ENCODE results near the gene PTMS. TPM values are rescaled to one million over a fixed set of nuclear protein-coding genes. Genes with fewer than 3 reads are reported as not detected.

The PTMS gene
- total and polyA plus RNA-seq, 2 of the 13 experiments (the other 11 are each of a cell fraction or from before 2014, with no cell fraction given), result 40.5 to 82.4 TPM

DNA sequence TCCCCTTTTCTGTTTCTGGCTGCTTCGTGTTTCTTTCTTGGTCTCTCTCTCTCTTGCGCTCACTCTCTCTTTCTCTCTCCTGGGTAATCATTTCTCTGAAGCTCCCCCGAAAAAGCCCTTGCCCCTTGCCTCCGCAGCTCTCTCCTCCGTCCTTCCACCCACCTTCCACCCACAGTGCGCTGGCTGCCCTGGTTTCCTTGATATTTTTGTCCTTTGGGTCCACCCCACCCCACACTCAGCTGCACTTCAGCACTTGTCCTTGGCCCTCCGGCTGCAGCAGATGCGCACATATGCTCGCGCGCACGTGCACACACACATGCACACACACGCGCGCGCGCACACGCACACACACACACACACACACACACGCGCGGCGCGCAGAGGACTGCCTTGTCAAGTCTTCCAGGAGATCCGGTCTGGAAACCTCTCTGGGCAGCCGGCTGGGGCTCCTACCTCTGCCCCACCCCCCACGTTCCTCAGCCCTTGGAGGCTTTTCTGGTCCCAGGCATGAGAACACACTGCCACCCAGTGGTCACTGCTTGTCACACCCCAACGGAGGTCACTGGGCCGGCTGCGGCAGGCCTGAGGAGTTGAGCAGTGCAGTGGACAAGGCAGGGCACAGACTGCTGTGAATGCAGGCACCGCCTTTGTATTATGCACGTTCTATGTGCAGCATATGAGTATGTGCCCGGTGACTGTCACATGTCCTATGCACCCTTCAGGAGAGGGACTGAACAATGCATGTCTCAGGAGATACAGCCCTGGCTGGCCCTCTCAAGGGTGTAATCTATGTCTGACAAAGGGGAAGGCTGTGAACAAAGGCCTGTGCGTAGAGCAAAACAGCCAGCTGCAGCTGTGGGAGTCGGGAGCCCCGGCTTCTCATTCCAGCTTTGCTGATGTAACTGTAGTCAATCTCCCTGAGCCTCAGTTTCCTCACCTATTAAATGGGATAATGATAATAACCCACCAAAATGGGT is 12.7 kb downstream of the PTMS start (continued):
- TF ChIP-seq, protein P1, sequence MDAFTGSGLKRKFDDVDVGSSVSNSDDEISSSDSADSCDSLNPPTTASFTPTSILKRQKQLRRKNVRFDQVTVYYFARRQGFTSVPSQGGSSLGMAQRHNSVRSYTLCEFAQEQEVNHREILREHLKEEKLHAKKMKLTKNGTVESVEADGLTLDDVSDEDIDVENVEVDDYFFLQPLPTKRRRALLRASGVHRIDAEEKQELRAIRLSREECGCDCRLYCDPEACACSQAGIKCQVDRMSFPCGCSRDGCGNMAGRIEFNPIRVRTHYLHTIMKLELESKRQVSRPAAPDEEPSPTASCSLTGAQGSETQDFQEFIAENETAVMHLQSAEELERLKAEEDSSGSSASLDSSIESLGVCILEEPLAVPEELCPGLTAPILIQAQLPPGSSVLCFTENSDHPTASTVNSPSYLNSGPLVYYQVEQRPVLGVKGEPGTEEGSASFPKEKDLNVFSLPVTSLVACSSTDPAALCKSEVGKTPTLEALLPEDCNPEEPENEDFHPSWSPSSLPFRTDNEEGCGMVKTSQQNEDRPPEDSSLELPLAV (CRISPR knock-in tag; conservative IDR thresholded peaks at IDR 0.05; ENCODE audit: low read depth), result no peak
- TF ChIP-seq ZKSCAN1 (IDR thresholded peaks at IDR 0.05; ENCODE audit: low read length), result no peak; the same call in 1 of the 2 replicates
- TF ChIP-seq ZNF720 (CRISPR knock-in tag; IDR thresholded peaks at IDR 0.05), result no peak
- peak; percentile 59; the same call in 1 of the 2 replicates for TF ChIP-seq ZSCAN25 (CRISPR knock-in tag; IDR thresholded peaks at IDR 0.05)
- TF ChIP-seq ZNF589 (CRISPR knock-in tag; conservative IDR thresholded peaks at IDR 0.05), result no peak
- 0 out of 2 replicates have a peak, but pooled peaks have one; percentile 82 for TF ChIP-seq ZFP90 (CRISPR knock-in tag; IDR thresholded peaks at IDR 0.05; ENCODE audit: borderline replicate concordance)
- peak; percentile 43; the same call in 1 of the 2 replicates for TF ChIP-seq ZC3H13 (CRISPR knock-in tag; IDR thresholded peaks at IDR 0.05)
- no peak for TF ChIP-seq ZNF24 (IDR thresholded peaks at IDR 0.05)
- TF ChIP-seq, protein P2, sequence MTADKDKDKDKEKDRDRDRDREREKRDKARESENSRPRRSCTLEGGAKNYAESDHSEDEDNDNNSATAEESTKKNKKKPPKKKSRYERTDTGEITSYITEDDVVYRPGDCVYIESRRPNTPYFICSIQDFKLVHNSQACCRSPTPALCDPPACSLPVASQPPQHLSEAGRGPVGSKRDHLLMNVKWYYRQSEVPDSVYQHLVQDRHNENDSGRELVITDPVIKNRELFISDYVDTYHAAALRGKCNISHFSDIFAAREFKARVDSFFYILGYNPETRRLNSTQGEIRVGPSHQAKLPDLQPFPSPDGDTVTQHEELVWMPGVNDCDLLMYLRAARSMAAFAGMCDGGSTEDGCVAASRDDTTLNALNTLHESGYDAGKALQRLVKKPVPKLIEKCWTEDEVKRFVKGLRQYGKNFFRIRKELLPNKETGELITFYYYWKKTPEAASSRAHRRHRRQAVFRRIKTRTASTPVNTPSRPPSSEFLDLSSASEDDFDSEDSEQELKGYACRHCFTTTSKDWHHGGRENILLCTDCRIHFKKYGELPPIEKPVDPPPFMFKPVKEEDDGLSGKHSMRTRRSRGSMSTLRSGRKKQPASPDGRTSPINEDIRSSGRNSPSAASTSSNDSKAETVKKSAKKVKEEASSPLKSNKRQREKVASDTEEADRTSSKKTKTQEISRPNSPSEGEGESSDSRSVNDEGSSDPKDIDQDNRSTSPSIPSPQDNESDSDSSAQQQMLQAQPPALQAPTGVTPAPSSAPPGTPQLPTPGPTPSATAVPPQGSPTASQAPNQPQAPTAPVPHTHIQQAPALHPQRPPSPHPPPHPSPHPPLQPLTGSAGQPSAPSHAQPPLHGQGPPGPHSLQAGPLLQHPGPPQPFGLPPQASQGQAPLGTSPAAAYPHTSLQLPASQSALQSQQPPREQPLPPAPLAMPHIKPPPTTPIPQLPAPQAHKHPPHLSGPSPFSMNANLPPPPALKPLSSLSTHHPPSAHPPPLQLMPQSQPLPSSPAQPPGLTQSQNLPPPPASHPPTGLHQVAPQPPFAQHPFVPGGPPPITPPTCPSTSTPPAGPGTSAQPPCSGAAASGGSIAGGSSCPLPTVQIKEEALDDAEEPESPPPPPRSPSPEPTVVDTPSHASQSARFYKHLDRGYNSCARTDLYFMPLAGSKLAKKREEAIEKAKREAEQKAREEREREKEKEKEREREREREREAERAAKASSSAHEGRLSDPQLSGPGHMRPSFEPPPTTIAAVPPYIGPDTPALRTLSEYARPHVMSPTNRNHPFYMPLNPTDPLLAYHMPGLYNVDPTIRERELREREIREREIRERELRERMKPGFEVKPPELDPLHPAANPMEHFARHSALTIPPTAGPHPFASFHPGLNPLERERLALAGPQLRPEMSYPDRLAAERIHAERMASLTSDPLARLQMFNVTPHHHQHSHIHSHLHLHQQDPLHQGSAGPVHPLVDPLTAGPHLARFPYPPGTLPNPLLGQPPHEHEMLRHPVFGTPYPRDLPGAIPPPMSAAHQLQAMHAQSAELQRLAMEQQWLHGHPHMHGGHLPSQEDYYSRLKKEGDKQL (CRISPR knock-in tag; IDR thresholded peaks at IDR 0.05; ENCODE audit: low read depth), result no peak
- TF ChIP-seq ZNF674 (CRISPR knock-in tag; IDR thresholded peaks at IDR 0.05; ENCODE audit: low read depth), result no peak
- TF ChIP-seq ZFY (CRISPR knock-in tag; IDR thresholded peaks at IDR 0.05), result peak; percentile 24; the same call in 1 of the 2 replicates
- TF ChIP-seq ZIK1 (CRISPR knock-in tag; IDR thresholded peaks at IDR 0.05; ENCODE audit: borderline replicate concordance, low read depth), result no peak
- TF ChIP-seq ZBTB3 (CRISPR knock-in tag; IDR thresholded peaks at IDR 0.05; ENCODE audit: borderline replicate concordance, low read depth), result no peak
- peak; percentile 82 for TF ChIP-seq MYC (CRISPR knock-in tag; IDR thresholded peaks at IDR 0.05; ENCODE audit: borderline replicate concordance)
- TF ChIP-seq, protein P3, sequence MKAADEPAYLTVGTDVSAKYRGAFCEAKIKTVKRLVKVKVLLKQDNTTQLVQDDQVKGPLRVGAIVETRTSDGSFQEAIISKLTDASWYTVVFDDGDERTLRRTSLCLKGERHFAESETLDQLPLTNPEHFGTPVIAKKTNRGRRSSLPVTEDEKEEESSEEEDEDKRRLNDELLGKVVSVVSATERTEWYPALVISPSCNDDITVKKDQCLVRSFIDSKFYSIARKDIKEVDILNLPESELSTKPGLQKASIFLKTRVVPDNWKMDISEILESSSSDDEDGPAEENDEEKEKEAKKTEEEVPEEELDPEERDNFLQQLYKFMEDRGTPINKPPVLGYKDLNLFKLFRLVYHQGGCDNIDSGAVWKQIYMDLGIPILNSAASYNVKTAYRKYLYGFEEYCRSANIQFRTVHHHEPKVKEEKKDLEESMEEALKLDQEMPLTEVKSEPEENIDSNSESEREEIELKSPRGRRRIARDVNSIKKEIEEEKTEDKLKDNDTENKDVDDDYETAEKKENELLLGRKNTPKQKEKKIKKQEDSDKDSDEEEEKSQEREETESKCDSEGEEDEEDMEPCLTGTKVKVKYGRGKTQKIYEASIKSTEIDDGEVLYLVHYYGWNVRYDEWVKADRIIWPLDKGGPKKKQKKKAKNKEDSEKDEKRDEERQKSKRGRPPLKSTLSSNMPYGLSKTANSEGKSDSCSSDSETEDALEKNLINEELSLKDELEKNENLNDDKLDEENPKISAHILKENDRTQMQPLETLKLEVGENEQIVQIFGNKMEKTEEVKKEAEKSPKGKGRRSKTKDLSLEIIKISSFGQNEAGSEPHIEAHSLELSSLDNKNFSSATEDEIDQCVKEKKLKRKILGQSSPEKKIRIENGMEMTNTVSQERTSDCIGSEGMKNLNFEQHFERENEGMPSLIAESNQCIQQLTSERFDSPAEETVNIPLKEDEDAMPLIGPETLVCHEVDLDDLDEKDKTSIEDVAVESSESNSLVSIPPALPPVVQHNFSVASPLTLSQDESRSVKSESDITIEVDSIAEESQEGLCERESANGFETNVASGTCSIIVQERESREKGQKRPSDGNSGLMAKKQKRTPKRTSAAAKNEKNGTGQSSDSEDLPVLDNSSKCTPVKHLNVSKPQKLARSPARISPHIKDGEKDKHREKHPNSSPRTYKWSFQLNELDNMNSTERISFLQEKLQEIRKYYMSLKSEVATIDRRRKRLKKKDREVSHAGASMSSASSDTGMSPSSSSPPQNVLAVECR (CRISPR knock-in tag; IDR thresholded peaks at IDR 0.05; ENCODE audit: borderline replicate concordance), result peak; percentile 65
- peak; percentile 18 for TF ChIP-seq ZNF605 (CRISPR knock-in tag; IDR thresholded peaks at IDR 0.05)
- TF ChIP-seq ZNF703 (CRISPR knock-in tag; IDR thresholded peaks at IDR 0.05; ENCODE audit: borderline replicate concordance), result no peak

All from HepG2 (cell line).